ENCODE data around the gene GABRG3. TPM values are rescaled to one million over a fixed set of nuclear protein-coding genes. Genes with fewer than 3 reads are reported as not detected.
"Not testable (repeated sequence)": the region's sequence is repeated elsewhere in the genome, so short reads cannot be mapped to it uniquely, and the experiment has no call there.

Gene GABRG3
- total and polyA plus RNA-seq, 2 donors, result 0.71 to 2.0 TPM

DNA sequence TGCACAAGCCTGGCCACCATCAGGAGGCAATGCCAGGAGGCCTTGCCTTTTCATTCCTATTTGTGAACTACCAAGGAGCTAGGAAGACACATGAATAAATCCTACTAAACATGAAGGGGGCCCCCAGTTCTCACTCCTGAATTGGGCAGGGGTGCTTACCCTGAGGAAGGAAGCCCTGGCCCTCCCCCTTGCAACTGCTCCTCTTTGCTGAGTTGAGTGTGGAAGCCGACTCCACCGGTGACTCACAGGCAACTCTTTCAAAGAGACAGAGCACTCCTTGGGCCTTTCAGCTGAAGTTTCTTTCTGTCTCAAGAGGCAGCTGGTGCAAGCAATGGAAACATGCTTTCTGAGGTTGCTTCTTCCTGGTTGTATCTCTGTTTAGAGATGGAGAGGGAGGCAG lies 1.7 kb downstream of the GABRG3 start:
- H3K4me1 ChIP-seq (ENCODE audit: control insufficient read depth in 2 of 2, insufficient read depth in 2 of 2, low read length in 2 of 2), result no peaks in the 10 kb centered on the region
- H3K27me3 ChIP-seq (ENCODE audit: control insufficient read depth in 2 of 2, insufficient read depth in 1 of 2, low read length in 1 of 2), result peaks cover 23 to 28% of the 10 kb centered on the region in 2 donors
- H3K4me3 ChIP-seq (ENCODE audit: low read length in 2 of 2), result no peak overlapping the region
- 58% methylated on average over 2 of the region's 2 CpGs for WGBS
- no peak for DNase-seq (ENCODE audit: low read depth in 6 of 9, low spot score in 9 of 9)
- H3K27ac ChIP-seq (ENCODE audit: low read depth in 1 of 2, low read length in 1 of 2), result no peak overlapping the region
- H3K9me3 ChIP-seq (ENCODE audit: control insufficient read depth in 2 of 2, insufficient read depth in 1 of 2, low read length in 1 of 2), result no peaks in the 10 kb centered on the region
- no peaks in the 10 kb centered on the region for H3K36me3 ChIP-seq (ENCODE audit: control insufficient read depth in 2 of 2, insufficient read depth in 2 of 2, low read length in 1 of 2)

DNA sequence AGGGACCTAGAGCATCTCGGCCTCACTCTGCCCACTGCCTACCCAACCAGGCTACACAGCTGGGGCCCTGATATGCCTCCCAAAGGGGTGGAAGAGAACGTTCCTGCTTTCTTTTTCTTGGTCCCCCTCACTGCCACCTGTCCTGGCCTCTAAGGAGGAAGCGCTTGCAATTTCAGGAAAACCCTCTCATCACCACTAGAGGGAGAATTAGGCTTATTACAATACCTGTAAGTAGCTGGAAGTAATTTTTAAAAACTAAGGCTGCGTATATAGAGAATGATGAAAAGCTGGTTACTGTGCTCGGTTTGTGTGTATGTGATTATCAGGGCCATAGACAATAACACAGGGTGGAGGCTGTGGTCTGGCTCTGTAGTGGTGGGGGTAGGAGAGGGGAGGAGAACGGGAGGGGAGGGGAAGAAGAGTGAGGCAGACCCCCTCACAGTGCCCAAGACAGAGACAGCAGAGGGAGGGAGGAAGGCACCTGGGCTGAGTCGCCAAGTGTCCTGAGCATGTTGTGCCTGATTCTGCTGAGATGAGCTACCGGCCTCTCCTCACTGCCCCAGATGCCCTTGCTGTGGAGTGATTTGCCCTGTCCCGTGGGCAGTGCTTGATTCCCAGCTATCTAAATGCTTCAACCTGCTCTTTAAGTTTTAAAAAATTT lies 3.3 kb downstream of the GABRG3 start:
- no peak overlapping the region for H3K27ac ChIP-seq (ENCODE audit: low read depth in 1 of 2, low read length in 1 of 2)
- no peaks in the 10 kb centered on the region for H3K9me3 ChIP-seq (ENCODE audit: control insufficient read depth in 2 of 2, insufficient read depth in 1 of 2, low read length in 1 of 2)
- peaks cover 21 to 23% of the 10 kb centered on the region in 2 donors for H3K27me3 ChIP-seq (ENCODE audit: control insufficient read depth in 2 of 2, insufficient read depth in 1 of 2, low read length in 1 of 2)
- H3K4me3 ChIP-seq (ENCODE audit: low read length in 2 of 2), result no peak overlapping the region
- DNase-seq (ENCODE audit: low read depth in 6 of 9, low spot score in 9 of 9), result peak in 1 of 9 donors; percentile 8
- WGBS, result 24% methylated on average over 9 of the region's 9 CpGs
- no peaks in the 10 kb centered on the region for H3K36me3 ChIP-seq (ENCODE audit: control insufficient read depth in 2 of 2, insufficient read depth in 2 of 2, low read length in 1 of 2)
- no peaks in the 10 kb centered on the region for H3K4me1 ChIP-seq (ENCODE audit: control insufficient read depth in 2 of 2, insufficient read depth in 2 of 2, low read length in 2 of 2)

DNA sequence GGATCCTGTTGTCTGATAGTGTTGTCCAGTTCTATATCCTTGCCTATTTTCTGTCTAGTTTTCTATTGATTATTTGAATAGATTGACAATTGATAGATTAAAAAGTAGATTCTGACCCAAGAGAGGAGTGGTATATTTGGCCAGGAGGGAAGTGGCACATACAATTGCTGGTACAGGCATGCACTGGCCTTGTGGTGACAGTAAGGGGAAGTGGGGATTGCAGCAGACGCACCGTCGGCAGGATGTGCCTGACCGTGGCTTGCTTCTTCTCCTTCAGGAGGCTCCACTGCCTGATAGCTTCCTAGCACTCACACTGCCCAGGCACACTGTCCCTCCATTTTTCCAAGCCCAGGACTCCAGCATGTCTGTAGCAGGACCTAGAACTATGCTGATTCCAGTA lies 10.5 kb downstream of the GABRG3 start:
- H3K36me3 ChIP-seq (ENCODE audit: control insufficient read depth in 2 of 2, insufficient read depth in 2 of 2, low read length in 1 of 2), result no peaks in the 10 kb centered on the region
- WGBS, result 9% methylated on average over 4 of the region's 4 CpGs
- DNase-seq (ENCODE audit: low read depth in 6 of 9, low spot score in 9 of 9), result no peak
- H3K9me3 ChIP-seq (ENCODE audit: control insufficient read depth in 2 of 2, insufficient read depth in 1 of 2, low read length in 1 of 2), result no peaks in the 10 kb centered on the region
- H3K4me1 ChIP-seq (ENCODE audit: control insufficient read depth in 2 of 2, insufficient read depth in 2 of 2, low read length in 2 of 2), result no peaks in the 10 kb centered on the region
- H3K27ac ChIP-seq (ENCODE audit: low read depth in 1 of 2, low read length in 1 of 2), result no peak overlapping the region
- no peaks in the 10 kb centered on the region for H3K27me3 ChIP-seq (ENCODE audit: control insufficient read depth in 2 of 2, insufficient read depth in 1 of 2, low read length in 1 of 2)
- H3K4me3 ChIP-seq (ENCODE audit: low read length in 2 of 2), result no peak overlapping the region

- DNase-seq (ENCODE audit: low read depth in 6 of 9, low spot score in 9 of 9), result no peak
- H3K9me3 ChIP-seq (ENCODE audit: control insufficient read depth in 2 of 2, insufficient read depth in 1 of 2, low read length in 1 of 2), result no peaks in the 10 kb centered on the region
- 83% methylated on average over 8 of the region's 8 CpGs for WGBS
- H3K36me3 ChIP-seq (ENCODE audit: control insufficient read depth in 2 of 2, insufficient read depth in 2 of 2, low read length in 1 of 2), result no peaks in the 10 kb centered on the region
- H3K27ac ChIP-seq (ENCODE audit: low read depth in 1 of 2, low read length in 1 of 2), result no peak overlapping the region
- no peak overlapping the region for H3K4me3 ChIP-seq (ENCODE audit: low read length in 2 of 2)
- H3K4me1 ChIP-seq (ENCODE audit: control insufficient read depth in 2 of 2, insufficient read depth in 2 of 2, low read length in 2 of 2), result no peaks in the 10 kb centered on the region
- no peaks in the 10 kb centered on the region for H3K27me3 ChIP-seq (ENCODE audit: control insufficient read depth in 2 of 2, insufficient read depth in 1 of 2, low read length in 1 of 2)
These were observed 12.8 kb downstream of the GABRG3 start for GRCh38 chr15:26983822-26984221.

DNA sequence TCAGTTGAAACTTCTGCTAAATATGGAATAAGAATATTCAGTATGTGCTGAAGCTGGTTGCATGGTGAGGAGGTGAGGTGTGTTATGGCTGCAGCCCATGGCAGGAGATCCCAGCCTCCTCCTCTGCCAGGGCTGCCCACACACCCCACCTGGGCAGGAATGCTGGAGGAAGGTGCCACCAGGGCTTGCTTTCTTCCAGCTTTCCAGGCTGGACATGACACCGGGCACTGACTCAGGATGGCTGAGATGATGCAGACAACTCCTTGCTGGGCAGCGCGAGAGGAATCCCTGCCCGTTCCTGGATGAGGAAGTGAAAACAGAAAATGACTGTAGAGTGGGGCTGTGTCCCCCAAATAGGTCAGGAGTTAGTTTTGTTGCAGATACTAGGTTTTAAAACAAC lies 14.1 kb downstream of the GABRG3 start:
- Histone ChIP-seq H3K27me3 (ENCODE audit: control insufficient read depth in 2 of 2, insufficient read depth in 1 of 2, low read length in 1 of 2) (no peaks in the 10 kb centered on the region), H3K4me1 (ENCODE audit: control insufficient read depth in 2 of 2, insufficient read depth in 2 of 2, low read length in 2 of 2) (no peaks in the 10 kb centered on the region), H3K4me3 (ENCODE audit: low read length in 2 of 2) (no peak overlapping the region), H3K9me3 (ENCODE audit: control insufficient read depth in 2 of 2, insufficient read depth in 1 of 2, low read length in 1 of 2) (no peaks in the 10 kb centered on the region), H3K36me3 (ENCODE audit: control insufficient read depth in 2 of 2, insufficient read depth in 2 of 2, low read length in 1 of 2) (no peaks in the 10 kb centered on the region), H3K27ac (ENCODE audit: low read depth in 1 of 2, low read length in 1 of 2) (no peak overlapping the region)
- DNase-seq (ENCODE audit: low read depth in 6 of 9, low spot score in 9 of 9), result no peak
- WGBS, result 93% methylated on average over 4 of the region's 4 CpGs

GRCh38 chr15:26996250-26996649 lies 25.3 kb downstream of the GABRG3 start:
- no peak overlapping the region for H3K27ac ChIP-seq (ENCODE audit: low read depth in 1 of 2, low read length in 1 of 2)
- no peak overlapping the region for H3K4me3 ChIP-seq (ENCODE audit: low read length in 2 of 2)
- DNase-seq (ENCODE audit: low read depth in 6 of 9, low spot score in 9 of 9), result no peak
- H3K36me3 ChIP-seq (ENCODE audit: control insufficient read depth in 2 of 2, insufficient read depth in 2 of 2, low read length in 1 of 2), result no peaks in the 10 kb centered on the region
- WGBS, result 98% methylated on average over 2 of the region's 2 CpGs
- no peaks in the 10 kb centered on the region for H3K4me1 ChIP-seq (ENCODE audit: control insufficient read depth in 2 of 2, insufficient read depth in 2 of 2, low read length in 2 of 2)
- no peaks in the 10 kb centered on the region for H3K9me3 ChIP-seq (ENCODE audit: control insufficient read depth in 2 of 2, insufficient read depth in 1 of 2, low read length in 1 of 2)
- no peaks in the 10 kb centered on the region for H3K27me3 ChIP-seq (ENCODE audit: control insufficient read depth in 2 of 2, insufficient read depth in 1 of 2, low read length in 1 of 2)

- not testable (repeated sequence) for H3K4me1 ChIP-seq (ENCODE audit: control insufficient read depth in 2 of 2, insufficient read depth in 2 of 2, low read length in 2 of 2); H3K27me3 ChIP-seq (ENCODE audit: control insufficient read depth in 2 of 2, insufficient read depth in 1 of 2, low read length in 1 of 2); H3K9me3 ChIP-seq (ENCODE audit: control insufficient read depth in 2 of 2, insufficient read depth in 1 of 2, low read length in 1 of 2); H3K27ac ChIP-seq (ENCODE audit: low read depth in 1 of 2, low read length in 1 of 2); DNase-seq (ENCODE audit: low read depth in 6 of 9, low spot score in 9 of 9); H3K36me3 ChIP-seq (ENCODE audit: control insufficient read depth in 2 of 2, insufficient read depth in 2 of 2, low read length in 1 of 2); H3K4me3 ChIP-seq (ENCODE audit: low read length in 2 of 2)
- WGBS, result 48% methylated on average over 1 of the region's 4 CpGs
These were observed 32.0 kb downstream of the GABRG3 start for GRCh38 chr15:27003003-27003402.

DNA sequence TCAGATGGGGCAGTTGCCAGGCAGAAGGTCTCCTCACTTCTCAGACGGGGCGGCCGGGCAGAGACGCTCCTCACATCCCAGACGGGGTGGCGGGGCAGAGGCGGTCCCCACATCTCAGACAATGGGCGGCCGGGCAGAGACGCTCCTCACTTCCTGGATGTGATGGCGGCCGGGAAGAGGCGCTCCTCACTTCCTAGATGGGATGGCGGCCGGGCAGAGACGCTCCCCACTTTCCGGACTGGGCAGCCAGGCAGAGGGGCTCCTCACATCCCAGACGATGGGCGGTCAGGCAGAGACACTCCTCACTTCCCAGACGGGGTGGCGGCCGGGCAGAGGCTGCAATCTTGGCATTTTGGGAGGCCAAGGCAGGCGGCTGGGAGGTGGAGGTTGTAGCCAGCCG lies 33.2 kb downstream of the GABRG3 start:
- not testable (repeated sequence) for H3K27ac ChIP-seq (ENCODE audit: low read depth in 1 of 2, low read length in 1 of 2); H3K4me3 ChIP-seq (ENCODE audit: low read length in 2 of 2); H3K27me3 ChIP-seq (ENCODE audit: control insufficient read depth in 2 of 2, insufficient read depth in 1 of 2, low read length in 1 of 2); H3K4me1 ChIP-seq (ENCODE audit: control insufficient read depth in 2 of 2, insufficient read depth in 2 of 2, low read length in 2 of 2); H3K36me3 ChIP-seq (ENCODE audit: control insufficient read depth in 2 of 2, insufficient read depth in 2 of 2, low read length in 1 of 2); H3K9me3 ChIP-seq (ENCODE audit: control insufficient read depth in 2 of 2, insufficient read depth in 1 of 2, low read length in 1 of 2); DNase-seq (ENCODE audit: low read depth in 6 of 9, low spot score in 9 of 9)
- 92% methylated on average over 24 of the region's 24 CpGs for WGBS

GRCh38 chr15:27017168-27017809 lies 46.3 kb downstream of the GABRG3 start:
- Histone ChIP-seq H3K27ac (ENCODE audit: low read depth in 1 of 2, low read length in 1 of 2) (no peak overlapping the region), H3K9me3 (ENCODE audit: control insufficient read depth in 2 of 2, insufficient read depth in 1 of 2, low read length in 1 of 2) (no peaks in the 10 kb centered on the region), H3K4me3 (ENCODE audit: low read length in 2 of 2) (no peak overlapping the region), H3K36me3 (ENCODE audit: control insufficient read depth in 2 of 2, insufficient read depth in 2 of 2, low read length in 1 of 2) (no peaks in the 10 kb centered on the region), H3K4me1 (ENCODE audit: control insufficient read depth in 2 of 2, insufficient read depth in 2 of 2, low read length in 2 of 2) (no peaks in the 10 kb centered on the region), H3K27me3 (ENCODE audit: control insufficient read depth in 2 of 2, insufficient read depth in 1 of 2, low read length in 1 of 2) (no peaks in the 10 kb centered on the region)
- peak; percentile 4 to 52 (median 18) for DNase-seq (ENCODE audit: low read depth in 6 of 9, low spot score in 9 of 9)
- 39% methylated on average over 10 of the region's 10 CpGs for WGBS
